ENCODE data around the gene SDF2. TPM values are rescaled to one million over a fixed set of nuclear protein-coding genes. Genes with fewer than 3 reads are reported as not detected.

SDF2 gene, protein sequence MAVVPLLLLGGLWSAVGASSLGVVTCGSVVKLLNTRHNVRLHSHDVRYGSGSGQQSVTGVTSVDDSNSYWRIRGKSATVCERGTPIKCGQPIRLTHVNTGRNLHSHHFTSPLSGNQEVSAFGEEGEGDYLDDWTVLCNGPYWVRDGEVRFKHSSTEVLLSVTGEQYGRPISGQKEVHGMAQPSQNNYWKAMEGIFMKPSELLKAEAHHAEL
- total RNA-seq (10 to 100 TPM; 57.3 to 58.1 TPM), polyA plus RNA-seq (ENCODE audit: insufficient read length in 6 of 6) (10 to 100 TPM; 65.3 to 74.6 (median 70.6) TPM)
- long read RNA-seq, donor 1, transcript SDF2-208 (2 exons, 1,342 nt), result minor isoform, 5 of 78 reads
- long read RNA-seq, donor 1, transcript SDF2-210 (3 exons, 1,025 nt), result minor isoform, 9 of 78 reads
- long read RNA-seq, donor 1, transcript SDF2-201 (3 exons, 1,568 nt), result major isoform, 59 of 78 reads
- long read RNA-seq, donor 1, partial matches to known transcripts, result 0 of 78 reads
- long read RNA-seq, donor 1, other reads (novel, unspliced or antisense), result 0 of 78 reads
- long read RNA-seq, donor 2, transcript SDF2-201 (3 exons, 1,568 nt), result major isoform, 33 of 42 reads
- long read RNA-seq, donor 2, transcript SDF2-210 (3 exons, 1,025 nt), result minor isoform, 8 of 42 reads
- long read RNA-seq, donor 2, partial matches to known transcripts, result 0 of 42 reads
- long read RNA-seq, donor 2, other reads (novel, unspliced or antisense), result 0 of 42 reads
- long read RNA-seq, donor 3, transcript SDF2-201 (3 exons, 1,568 nt), result major isoform, 29 of 41 reads
- long read RNA-seq, donor 3, partial matches to known transcripts, result 0 of 41 reads
- long read RNA-seq, donor 3, other reads (novel, unspliced or antisense), result 0 of 41 reads
- long read RNA-seq, donor 4, transcript SDF2-201 (3 exons, 1,568 nt), result major isoform, 39 of 48 reads
- long read RNA-seq, donor 4, transcript SDF2-210 (3 exons, 1,025 nt), result minor isoform, 5 of 48 reads
- long read RNA-seq, donor 4, partial matches to known transcripts, result 0 of 48 reads
- long read RNA-seq, donor 4, other reads (novel, unspliced or antisense), result 4 of 48 reads
- long read RNA-seq, donor 5, transcript SDF2-210 (3 exons, 1,025 nt), result minor isoform, 8 of 50 reads
- long read RNA-seq, donor 5, transcript SDF2-201 (3 exons, 1,568 nt), result major isoform, 34 of 50 reads
- long read RNA-seq, donor 5, partial matches to known transcripts, result 0 of 50 reads
- long read RNA-seq, donor 5, other reads (novel, unspliced or antisense), result 0 of 50 reads
- long read RNA-seq, donor 6, transcript SDF2-201 (3 exons, 1,568 nt), result major isoform, 40 of 55 reads
- long read RNA-seq, donor 6, transcript SDF2-210 (3 exons, 1,025 nt), result minor isoform, 7 of 55 reads
- long read RNA-seq, donor 6, transcript SDF2-208 (2 exons, 1,342 nt), result minor isoform, 6 of 55 reads
- long read RNA-seq, donor 6, partial matches to known transcripts, result 0 of 55 reads
- long read RNA-seq, donor 6, other reads (novel, unspliced or antisense), result 0 of 55 reads
- long read RNA-seq, donor 7, transcript SDF2-201 (3 exons, 1,568 nt), result major isoform, 25 of 31 reads
- long read RNA-seq, donor 7, partial matches to known transcripts, result 0 of 31 reads
- long read RNA-seq, donor 7, other reads (novel, unspliced or antisense), result 0 of 31 reads
- long read RNA-seq, donor 8, transcript SDF2-201 (3 exons, 1,568 nt), result major isoform, 35 of 41 reads
- long read RNA-seq, donor 8, partial matches to known transcripts, result 0 of 41 reads
- long read RNA-seq, donor 8, other reads (novel, unspliced or antisense), result 0 of 41 reads
- long read RNA-seq, donor 9, result 0 reads
- long read RNA-seq, donor 10, transcript SDF2-201 (3 exons, 1,568 nt), result major isoform, 47 of 57 reads
- long read RNA-seq, donor 10, transcript SDF2-210 (3 exons, 1,025 nt), result minor isoform, 6 of 57 reads
- long read RNA-seq, donor 10, partial matches to known transcripts, result 0 of 57 reads
- long read RNA-seq, donor 10, other reads (novel, unspliced or antisense), result 3 of 57 reads
- long read RNA-seq, donor 11, result 0 reads
- long read RNA-seq, donor 12, transcript SDF2-201 (3 exons, 1,568 nt), result major isoform, 35 of 40 reads
- long read RNA-seq, donor 12, partial matches to known transcripts, result 0 of 40 reads
- long read RNA-seq, donor 12, other reads (novel, unspliced or antisense), result 0 of 40 reads

DNA sequence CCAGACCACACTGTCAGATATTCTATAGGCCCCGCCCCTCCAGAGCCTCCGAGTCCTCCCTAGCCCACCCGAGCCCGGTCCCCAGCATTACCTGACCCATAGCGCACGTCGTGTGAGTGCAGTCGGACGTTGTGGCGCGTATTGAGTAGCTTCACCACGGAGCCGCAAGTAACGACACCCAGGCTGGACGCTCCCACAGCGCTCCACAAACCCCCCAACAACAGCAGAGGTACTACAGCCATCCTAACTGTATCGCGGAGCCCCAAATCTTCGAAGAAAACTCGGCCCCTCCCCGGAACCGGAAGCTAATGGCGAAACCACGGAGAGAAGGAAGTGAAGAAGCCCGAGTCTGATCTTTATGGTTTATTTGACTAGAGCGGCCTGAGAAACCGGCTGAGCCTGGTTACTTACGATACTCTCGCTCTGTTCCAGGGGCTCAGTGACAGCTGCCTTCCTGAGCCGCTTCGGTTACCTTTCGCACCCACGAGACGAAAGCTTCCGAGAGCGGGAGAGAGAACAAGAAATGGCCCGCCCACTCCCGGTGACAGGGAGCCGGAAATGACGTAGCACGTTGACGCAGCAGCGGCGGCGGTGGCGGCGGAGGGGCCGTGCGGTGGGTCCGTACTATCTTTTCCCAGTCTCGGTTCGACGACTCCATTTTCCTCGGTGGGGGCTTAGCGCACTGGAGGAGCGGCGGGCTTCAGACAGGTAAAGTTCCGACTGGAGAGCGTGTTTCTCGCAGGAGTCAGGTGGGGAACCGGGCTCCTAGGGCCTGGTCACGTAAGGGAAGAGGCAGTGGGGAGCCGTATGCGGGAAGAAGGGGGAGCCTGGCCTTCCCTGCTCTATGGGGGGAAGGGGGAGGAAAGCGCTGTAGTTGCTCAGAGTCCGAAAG lies at the start of gene SDF2, which contains the start of gene SUPT6H:
TSS of gene SDF2 (minus strand) at position 272 of the 892 bp plus-strand sequence. CDS start at position 242, 30 bp downstream.
TSS of gene SUPT6H (plus strand) at position 571 of the 892 bp plus-strand sequence. CDS start 11,197 bp downstream, outside the sequence.
- Histone ChIP-seq H3K4me3 (peak within 1 kb of the TSS; percentile 79 to 84), H3K4me1 (peaks cover 18 to 58% of the 10 kb centered on the region in 2 donors), H3K36me3 (peaks cover 0 to 48% of the 10 kb centered on the region in 2 donors), H3K27me3 (no peaks in the 10 kb centered on the region), H3K9me3 (no peaks in the 10 kb centered on the region), H3K27ac (peak within 1 kb of the TSS; percentile 91 to 96)
- intact Hi-C loops (cut with DNase I), result no loop called here
- peak; percentile 96 for ATAC-seq
- DNase-seq, result peak; percentile 90 to 96 (median 94)
- TF ChIP-seq, protein P1, sequence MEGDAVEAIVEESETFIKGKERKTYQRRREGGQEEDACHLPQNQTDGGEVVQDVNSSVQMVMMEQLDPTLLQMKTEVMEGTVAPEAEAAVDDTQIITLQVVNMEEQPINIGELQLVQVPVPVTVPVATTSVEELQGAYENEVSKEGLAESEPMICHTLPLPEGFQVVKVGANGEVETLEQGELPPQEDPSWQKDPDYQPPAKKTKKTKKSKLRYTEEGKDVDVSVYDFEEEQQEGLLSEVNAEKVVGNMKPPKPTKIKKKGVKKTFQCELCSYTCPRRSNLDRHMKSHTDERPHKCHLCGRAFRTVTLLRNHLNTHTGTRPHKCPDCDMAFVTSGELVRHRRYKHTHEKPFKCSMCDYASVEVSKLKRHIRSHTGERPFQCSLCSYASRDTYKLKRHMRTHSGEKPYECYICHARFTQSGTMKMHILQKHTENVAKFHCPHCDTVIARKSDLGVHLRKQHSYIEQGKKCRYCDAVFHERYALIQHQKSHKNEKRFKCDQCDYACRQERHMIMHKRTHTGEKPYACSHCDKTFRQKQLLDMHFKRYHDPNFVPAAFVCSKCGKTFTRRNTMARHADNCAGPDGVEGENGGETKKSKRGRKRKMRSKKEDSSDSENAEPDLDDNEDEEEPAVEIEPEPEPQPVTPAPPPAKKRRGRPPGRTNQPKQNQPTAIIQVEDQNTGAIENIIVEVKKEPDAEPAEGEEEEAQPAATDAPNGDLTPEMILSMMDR (IDR thresholded peaks at IDR 0.05), result no peak

DNA sequence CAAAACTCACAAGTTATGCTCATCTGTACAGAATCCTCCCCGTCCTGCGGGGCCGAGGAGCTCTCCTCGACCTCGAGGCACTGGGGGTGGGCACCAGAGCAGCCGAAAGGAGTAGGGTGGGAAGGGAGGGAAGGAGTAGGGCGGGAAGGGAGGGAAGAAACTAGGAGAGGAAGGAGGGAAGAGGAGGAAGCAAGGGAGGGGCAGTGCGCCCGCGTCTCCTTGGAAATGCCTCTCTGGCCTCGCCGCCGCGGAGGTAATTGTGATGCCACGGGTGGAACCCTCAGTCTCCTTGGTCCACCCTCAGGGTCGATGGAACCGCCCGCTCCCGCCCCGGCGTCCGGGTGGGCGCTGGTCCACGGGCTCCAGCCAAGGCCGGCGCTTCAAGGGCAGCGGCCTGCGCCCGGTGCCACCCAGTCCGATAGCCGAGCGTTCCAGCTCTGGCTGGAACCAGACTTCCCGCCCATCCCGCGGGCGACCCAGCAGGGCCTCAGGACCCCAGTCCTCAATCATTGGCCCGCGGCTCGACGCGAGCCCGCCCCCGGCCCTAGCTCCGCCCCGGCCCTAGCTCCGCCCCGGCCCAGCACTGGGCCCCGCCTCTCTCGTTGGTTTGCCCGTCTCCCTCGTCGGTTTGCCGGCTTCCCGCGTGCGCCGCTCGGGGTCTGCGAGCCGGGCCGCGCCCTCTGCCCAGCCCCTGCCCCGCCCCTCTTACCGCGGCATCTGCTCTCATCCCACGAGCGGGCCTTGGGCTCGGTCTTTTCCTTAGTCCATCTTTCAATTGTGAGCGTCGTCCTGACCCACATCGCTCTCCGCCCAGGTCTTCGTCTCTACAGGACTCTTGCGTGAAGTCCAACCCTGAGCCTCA lies 49.4 kb upstream of the SDF2 start:
- Histone ChIP-seq H3K27ac (peak overlapping the region; percentile 81 to 91), H3K27me3 (no peaks in the 10 kb centered on the region), H3K9me3 (no peaks in the 10 kb centered on the region), H3K4me1 (peaks cover 5 to 28% of the 10 kb centered on the region in 2 donors), H3K36me3 (peaks cover 0 to 25% of the 10 kb centered on the region in 2 donors), H3K4me3 (peak overlapping the region; percentile 56 to 74)
- ATAC-seq (peak; percentile 96), DNase-seq (peak; percentile 91 to 97 (median 95))
- intact Hi-C loops (cut with DNase I), result no loop called here
- TF ChIP-seq, protein P1 (IDR thresholded peaks at IDR 0.05), result no peak

DNA sequence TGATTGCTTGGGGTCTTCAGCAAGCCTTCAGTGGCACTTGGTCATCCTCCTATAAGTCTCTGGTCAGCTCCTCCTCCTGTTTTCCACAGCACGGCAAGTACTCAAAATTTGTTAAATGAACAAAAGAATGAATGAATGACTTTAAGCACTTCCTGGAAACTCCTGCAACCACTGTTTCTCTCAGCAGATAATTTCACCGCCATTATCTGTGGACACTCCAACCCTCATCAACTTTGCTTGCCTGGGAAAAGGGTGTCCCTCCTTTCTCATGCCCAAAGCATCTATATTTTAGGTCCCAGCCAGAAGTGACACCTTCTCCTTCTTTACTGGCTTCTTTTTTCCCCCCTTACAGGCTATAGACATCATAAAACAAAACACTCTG lies 45.6 kb upstream of the SDF2 start:
- Histone ChIP-seq H3K27ac (no peak overlapping the region), H3K9me3 (no peaks in the 10 kb centered on the region), H3K27me3 (no peaks in the 10 kb centered on the region), H3K4me3 (no peak overlapping the region), H3K36me3 (peaks cover 0 to 33% of the 10 kb centered on the region in 2 donors), H3K4me1 (peaks cover 5 to 17% of the 10 kb centered on the region in 2 donors)
- TF ChIP-seq, protein P1 (IDR thresholded peaks at IDR 0.05), result no peak
- ATAC-seq (no peak), DNase-seq (no peak)
- intact Hi-C loops (cut with DNase I), result no loop called here

Data from left lung (tissue), 14 donors.